ENCODE measurements around the gene LRRC37A3. TPM values are rescaled to one million over a fixed set of nuclear protein-coding genes. Genes with fewer than 3 reads are reported as not detected.
"Not testable (repeated sequence)": the region's sequence is repeated elsewhere in the genome, so short reads cannot be mapped to it uniquely, and the experiment has no call there.

The LRRC37A3 gene
- total RNA-seq, 1 experiment from 2014 or later = 7.5 TPM

DNA sequence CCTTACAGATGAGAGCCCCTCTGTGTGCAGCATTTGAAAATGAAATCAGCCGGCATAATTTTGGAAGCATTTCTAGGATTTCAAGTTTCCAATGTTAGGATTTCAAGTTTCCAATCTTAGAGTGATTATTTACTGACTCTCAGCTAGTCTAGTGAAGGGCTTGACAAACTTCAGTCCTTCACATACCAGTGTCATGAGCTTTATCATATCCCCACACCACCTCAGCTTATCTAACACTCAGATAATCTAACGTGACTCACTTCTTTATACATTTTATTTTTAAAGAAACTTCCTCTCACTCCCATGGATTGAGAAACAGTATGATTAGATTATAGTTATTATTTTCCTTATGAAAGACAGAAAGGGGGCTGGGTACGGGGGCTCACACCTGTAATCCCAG is 9.4 kb upstream of the LRRC37A3 start:
- not testable (repeated sequence) for DNase-seq (ENCODE audit: unreplicated experiment); H3K36me3 Mint-ChIP-seq (ENCODE audit: insufficient read depth, unreplicated experiment); H3K9me3 Mint-ChIP-seq (ENCODE audit: unreplicated experiment); H3K27me3 Mint-ChIP-seq (ENCODE audit: insufficient read depth, unreplicated experiment); BruUV-seq (replicated peaks); H3K4me3 Mint-ChIP-seq (ENCODE audit: unreplicated experiment); H3K4me1 Mint-ChIP-seq (ENCODE audit: insufficient read depth, unreplicated experiment); H3K27ac Mint-ChIP-seq (ENCODE audit: low read depth, unreplicated experiment)
- ChIA-PET CTCF (interaction anchor here (0.8 to 1.6 kb wide), 2 partner anchors 33 to 159 kb away, joined by 3 to 5 read pairs; no protein-coding TSS in a partner anchor), POLR2A (interaction anchor here (0.6 kb wide), 1 partner anchor 32 kb away, joined by 4 read pairs; no protein-coding TSS in a partner anchor)
- intact Hi-C loops (cut with micrococcal nuclease) = loop anchor here (5.0 kb wide), 1 partner anchor 34 kb away; no protein-coding TSS in a partner anchor

DNA sequence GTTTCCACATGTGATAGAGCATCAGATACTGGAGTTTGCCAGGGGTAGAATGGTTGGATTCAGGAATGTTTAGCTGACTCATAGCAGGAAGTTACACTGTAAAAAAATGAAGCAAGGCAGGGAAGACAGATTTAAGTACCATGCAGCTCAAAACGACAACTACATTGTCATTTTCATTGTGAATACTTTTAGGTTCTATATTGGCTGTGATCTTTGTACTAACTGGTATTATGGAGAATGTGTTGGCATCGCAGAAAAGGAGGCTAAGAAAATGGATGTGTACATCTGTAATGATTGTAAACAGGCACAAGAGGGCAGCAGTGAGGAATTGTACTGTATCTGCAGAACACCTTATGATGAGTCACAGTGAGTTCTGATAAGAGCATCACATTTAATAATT is 8.2 kb upstream of the LRRC37A3 start:
- intact Hi-C loops (cut with micrococcal nuclease) = loop anchor here (5.0 kb wide), 1 partner anchor 35 kb away; no protein-coding TSS in a partner anchor
- TF ChIP-seq, protein P1, sequence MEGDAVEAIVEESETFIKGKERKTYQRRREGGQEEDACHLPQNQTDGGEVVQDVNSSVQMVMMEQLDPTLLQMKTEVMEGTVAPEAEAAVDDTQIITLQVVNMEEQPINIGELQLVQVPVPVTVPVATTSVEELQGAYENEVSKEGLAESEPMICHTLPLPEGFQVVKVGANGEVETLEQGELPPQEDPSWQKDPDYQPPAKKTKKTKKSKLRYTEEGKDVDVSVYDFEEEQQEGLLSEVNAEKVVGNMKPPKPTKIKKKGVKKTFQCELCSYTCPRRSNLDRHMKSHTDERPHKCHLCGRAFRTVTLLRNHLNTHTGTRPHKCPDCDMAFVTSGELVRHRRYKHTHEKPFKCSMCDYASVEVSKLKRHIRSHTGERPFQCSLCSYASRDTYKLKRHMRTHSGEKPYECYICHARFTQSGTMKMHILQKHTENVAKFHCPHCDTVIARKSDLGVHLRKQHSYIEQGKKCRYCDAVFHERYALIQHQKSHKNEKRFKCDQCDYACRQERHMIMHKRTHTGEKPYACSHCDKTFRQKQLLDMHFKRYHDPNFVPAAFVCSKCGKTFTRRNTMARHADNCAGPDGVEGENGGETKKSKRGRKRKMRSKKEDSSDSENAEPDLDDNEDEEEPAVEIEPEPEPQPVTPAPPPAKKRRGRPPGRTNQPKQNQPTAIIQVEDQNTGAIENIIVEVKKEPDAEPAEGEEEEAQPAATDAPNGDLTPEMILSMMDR (IDR thresholded peaks at IDR 0.05; ENCODE audit: unreplicated experiment) = peak; percentile 51
- DNase-seq (ENCODE audit: unreplicated experiment) = peak; percentile 79
- peak overlapping the region; percentile 38 for H3K4me3 Mint-ChIP-seq (ENCODE audit: unreplicated experiment)
- CTCF ChIA-PET = interaction anchor here (0.5 to 1.6 kb wide), 6 partner anchors 33 to 1405 kb away, joined by 3 to 5 read pairs (median 3); no protein-coding TSS in a partner anchor
- H3K36me3 Mint-ChIP-seq (ENCODE audit: insufficient read depth, unreplicated experiment); H3K9me3 Mint-ChIP-seq (ENCODE audit: unreplicated experiment); POLR2A ChIA-PET; H3K27ac Mint-ChIP-seq (ENCODE audit: low read depth, unreplicated experiment); H3K4me1 Mint-ChIP-seq (ENCODE audit: insufficient read depth, unreplicated experiment); H3K27me3 Mint-ChIP-seq (ENCODE audit: insufficient read depth, unreplicated experiment); BruUV-seq (replicated peaks): not testable (repeated sequence)

DNA sequence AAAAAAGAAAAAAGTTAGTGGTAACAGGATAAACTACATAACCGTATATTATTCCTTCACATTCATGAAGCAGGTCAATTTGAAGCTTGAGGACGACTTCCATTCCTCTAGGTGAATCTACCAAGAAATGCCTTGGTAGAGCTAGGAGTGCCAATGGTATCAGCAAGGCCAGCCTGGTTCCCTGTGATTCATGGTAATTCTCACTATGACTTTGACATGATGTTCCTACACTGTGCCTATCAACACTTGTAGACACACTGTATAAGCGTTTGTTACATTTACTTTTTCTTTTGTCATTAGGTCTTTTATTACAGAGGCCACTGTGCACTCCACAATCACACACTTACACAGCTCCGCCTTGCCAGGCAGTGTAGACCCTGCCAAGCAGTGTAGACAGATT is 7.2 kb upstream of the LRRC37A3 start:
- CTCF ChIA-PET = interaction anchor here (0.6 kb wide), 1 partner anchor 102 kb away, joined by 6 read pairs; no protein-coding TSS in a partner anchor
- DNase-seq (ENCODE audit: unreplicated experiment); BruUV-seq (replicated peaks); H3K4me3 Mint-ChIP-seq (ENCODE audit: unreplicated experiment); H3K27me3 Mint-ChIP-seq (ENCODE audit: insufficient read depth, unreplicated experiment); H3K27ac Mint-ChIP-seq (ENCODE audit: low read depth, unreplicated experiment); H3K9me3 Mint-ChIP-seq (ENCODE audit: unreplicated experiment); H3K4me1 Mint-ChIP-seq (ENCODE audit: insufficient read depth, unreplicated experiment); POLR2A ChIA-PET; H3K36me3 Mint-ChIP-seq (ENCODE audit: insufficient read depth, unreplicated experiment): not testable (repeated sequence)
- intact Hi-C loops (cut with micrococcal nuclease) = loop anchor here (5.0 kb wide), 1 partner anchor 36 kb away; no protein-coding TSS in a partner anchor

DNA sequence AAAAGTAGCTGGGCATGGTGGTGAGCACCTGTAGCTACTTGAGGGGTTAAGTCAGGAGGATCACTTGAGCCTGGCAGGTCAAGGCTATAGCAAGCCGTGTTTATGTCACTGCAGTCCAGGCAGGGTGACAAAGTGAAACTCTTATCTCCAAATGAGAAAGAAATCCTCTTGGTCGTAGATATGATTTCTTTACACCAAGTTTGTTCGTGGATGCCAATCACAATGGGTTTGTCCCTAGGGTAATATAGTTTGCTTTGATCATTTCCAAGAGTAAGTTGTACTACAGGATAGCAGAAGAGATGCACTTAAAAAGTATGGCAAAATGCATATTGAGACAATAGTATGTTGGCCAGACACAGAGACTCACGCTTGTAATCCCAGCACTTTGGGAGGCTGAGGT is 6.0 kb upstream of the LRRC37A3 start:
- H3K36me3 Mint-ChIP-seq (ENCODE audit: insufficient read depth, unreplicated experiment); H3K27me3 Mint-ChIP-seq (ENCODE audit: insufficient read depth, unreplicated experiment); BruUV-seq (replicated peaks); H3K4me3 Mint-ChIP-seq (ENCODE audit: unreplicated experiment); POLR2A ChIA-PET; DNase-seq (ENCODE audit: unreplicated experiment); H3K9me3 Mint-ChIP-seq (ENCODE audit: unreplicated experiment); CTCF ChIA-PET; H3K4me1 Mint-ChIP-seq (ENCODE audit: insufficient read depth, unreplicated experiment); H3K27ac Mint-ChIP-seq (ENCODE audit: low read depth, unreplicated experiment): not testable (repeated sequence)
- intact Hi-C loops (cut with micrococcal nuclease) = loop anchor here (5.0 kb wide), 1 partner anchor 37 kb away; no protein-coding TSS in a partner anchor

DNA sequence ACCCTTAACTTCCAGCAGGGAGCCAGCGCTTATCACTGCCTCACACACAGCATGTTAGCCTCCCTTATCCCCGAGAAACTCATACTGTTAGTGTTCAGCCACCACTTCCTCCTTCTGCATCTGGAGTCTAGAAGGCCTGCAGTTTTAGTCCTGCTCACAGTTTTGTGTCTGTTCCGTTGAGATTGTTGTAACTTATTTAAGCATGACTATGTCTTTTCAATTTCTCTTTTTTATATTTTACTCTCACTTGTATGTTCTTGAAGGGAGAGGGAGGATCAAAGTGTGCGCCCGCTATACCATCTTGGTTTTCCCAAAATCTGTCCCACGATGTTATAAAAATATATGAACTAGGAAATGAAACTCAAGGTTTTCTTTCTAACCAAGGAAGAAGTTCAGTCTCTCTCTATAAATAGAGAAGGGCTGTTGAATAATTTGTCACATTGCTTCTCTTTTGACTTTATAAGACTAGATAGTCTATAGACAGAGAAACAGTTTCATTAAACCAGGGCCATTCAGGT is 3.8 kb upstream of the LRRC37A3 start:
- H3K27ac Mint-ChIP-seq (ENCODE audit: low read depth, unreplicated experiment); H3K27me3 Mint-ChIP-seq (ENCODE audit: insufficient read depth, unreplicated experiment); intact Hi-C loops (cut with micrococcal nuclease); BruUV-seq (replicated peaks); H3K9me3 Mint-ChIP-seq (ENCODE audit: unreplicated experiment); H3K4me3 Mint-ChIP-seq (ENCODE audit: unreplicated experiment); H3K36me3 Mint-ChIP-seq (ENCODE audit: insufficient read depth, unreplicated experiment); DNase-seq (ENCODE audit: unreplicated experiment); H3K4me1 Mint-ChIP-seq (ENCODE audit: insufficient read depth, unreplicated experiment); POLR2A ChIA-PET: not testable (repeated sequence)
- CTCF ChIA-PET = interaction anchor here (0.9 kb wide), 1 partner anchor 38 kb away, joined by 3 read pairs; no protein-coding TSS in a partner anchor

DNA sequence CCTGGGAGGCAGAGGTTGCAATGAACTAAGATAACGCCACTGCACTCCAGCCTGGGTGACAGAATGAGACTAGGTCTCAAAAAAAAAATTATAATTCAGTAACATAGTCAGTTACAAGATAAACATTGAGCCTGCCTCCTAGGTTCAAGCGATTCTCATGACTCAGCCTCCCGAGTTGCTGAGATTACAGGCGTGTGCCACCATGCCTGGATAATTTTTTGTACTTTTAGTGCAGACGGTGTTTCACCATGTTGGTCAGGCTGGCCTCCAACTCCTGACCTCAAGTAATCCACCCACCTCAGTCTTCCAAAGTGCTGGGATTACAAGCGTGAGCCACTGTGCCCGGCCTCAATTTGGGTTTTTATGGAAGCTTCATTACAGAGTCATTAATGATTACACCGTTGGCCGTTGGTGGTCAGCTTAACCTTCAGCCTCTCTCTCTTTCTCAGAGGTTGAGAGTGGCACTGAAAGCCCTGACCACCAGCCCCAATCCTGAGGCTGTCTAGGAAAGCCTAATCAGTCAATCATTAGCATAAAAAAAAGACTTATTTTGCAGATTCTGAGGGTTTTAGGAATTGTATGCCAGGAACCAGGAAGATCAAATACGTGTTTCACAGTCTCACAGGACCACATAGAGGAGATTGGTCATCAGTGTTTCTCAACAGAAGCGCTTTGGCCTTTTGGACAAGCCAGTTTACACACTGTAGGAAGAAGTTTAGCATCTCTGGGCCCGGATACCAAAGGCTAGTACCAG is 1.3 kb upstream of the LRRC37A3 start:
- TF ChIP-seq, protein P1 (IDR thresholded peaks at IDR 0.05; ENCODE audit: unreplicated experiment) = no peak
- intact Hi-C loops (cut with micrococcal nuclease) = no loop called here
- Mint-ChIP-seq H3K36me3 (ENCODE audit: insufficient read depth, unreplicated experiment) (no peaks in the 10 kb centered on the region), H3K4me1 (ENCODE audit: insufficient read depth, unreplicated experiment) (no peaks in the 10 kb centered on the region), H3K27ac (ENCODE audit: low read depth, unreplicated experiment) (peak overlapping the region; percentile 89), H3K4me3 (ENCODE audit: unreplicated experiment) (peak overlapping the region; percentile 77), H3K9me3 (ENCODE audit: unreplicated experiment) (no peaks in the 10 kb centered on the region), H3K27me3 (ENCODE audit: insufficient read depth, unreplicated experiment) (no peaks in the 10 kb centered on the region)
- CTCF ChIA-PET = interaction anchor here (0.9 kb wide), 1 partner anchor 18 kb away, joined by 3 read pairs; no protein-coding TSS in a partner anchor
- POLR2A ChIA-PET = no interaction called here
- DNase-seq (ENCODE audit: unreplicated experiment) = no peak
- BruUV-seq (replicated peaks) = no TSS peak

Data from MCF 10A (cell line).